Mucosa of rectum (tissue), 2 donors: ENCODE results near the gene DHRS2.

Source experiments
- H3K27ac ChIP-seq, 2 donors: one replicate each; pipeline ENCODE4 v1.7.0; 2013; ENCODE audit warnings: inconsistent platforms in 2 of 2, low read depth in 2 of 2, low read length in 2 of 2
- H3K27me3 ChIP-seq, 2 donors: one replicate each; pipeline ENCODE4 v1.7.0; 2013; ENCODE audit warnings: low read length in 2 of 2; ENCODE audit not compliant: control insufficient read depth in 2 of 2, insufficient read depth in 2 of 2
- H3K36me3 ChIP-seq, 2 donors: one replicate each; pipeline ENCODE4 v1.7.0; 2013; ENCODE audit warnings: low read length in 2 of 2; ENCODE audit not compliant: control insufficient read depth in 2 of 2, insufficient read depth in 2 of 2
- H3K4me1 ChIP-seq, 2 donors: one replicate each; pipeline ENCODE4 v1.7.0; 2013; ENCODE audit warnings: low read length in 2 of 2, mild to moderate bottlenecking in 1 of 2; ENCODE audit not compliant: control insufficient read depth in 2 of 2, insufficient read depth in 2 of 2
- H3K4me3 ChIP-seq, 2 donors: one replicate each; pipeline ENCODE4 v1.7.0; 2013; ENCODE audit warnings: low read length in 2 of 2
- H3K9ac ChIP-seq, 2 donors: one replicate each; pipeline ENCODE4 v1.7.0; 2013; ENCODE audit warnings: low read length in 2 of 2, low read depth in 1 of 2, mild to moderate bottlenecking in 1 of 2
- H3K9me3 ChIP-seq, 2 donors: one replicate each; pipeline ENCODE4 v1.7.0; 2013; ENCODE audit warnings: low read length in 2 of 2; ENCODE audit not compliant: control insufficient read depth in 2 of 2
- donor health status: healthy.
- donor health status: Normal muscosa, but diverticular disease.

DHRS2 gene

GRCh38 chr14:23646648-23647549, 10.7 kb downstream of the DHRS2 start:
- no peaks in the 10 kb centered on the region for H3K9me3 ChIP-seq
- no peak overlapping the region for H3K9ac ChIP-seq
- no peaks in the 10 kb centered on the region for H3K36me3 ChIP-seq
- H3K27me3 ChIP-seq, result no peaks in the 10 kb centered on the region
- no peak overlapping the region for H3K27ac ChIP-seq
- no peak overlapping the region for H3K4me3 ChIP-seq
- peaks cover 0 to under 1% of the 10 kb centered on the region in 2 donors for H3K4me1 ChIP-seq

DNA sequence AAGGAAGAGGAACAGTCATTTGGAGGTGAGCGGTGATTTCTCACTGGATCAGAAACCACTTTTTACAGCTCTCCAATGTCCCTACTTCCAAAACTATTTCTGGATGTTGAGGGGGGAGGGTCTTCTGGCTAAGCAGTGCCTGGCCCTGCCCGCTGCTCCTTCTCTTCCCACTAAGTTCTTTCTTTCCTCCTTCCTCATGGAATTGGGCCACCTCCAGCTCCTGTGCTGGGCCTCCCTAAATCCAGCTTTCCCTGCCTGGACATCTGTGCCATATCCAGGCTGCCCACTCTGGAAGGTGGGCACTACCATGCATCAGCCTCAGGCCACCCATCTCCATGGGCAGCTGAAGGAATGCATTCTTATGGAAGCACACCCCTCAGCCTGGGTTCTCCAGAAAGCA, 11.5 kb downstream of the DHRS2 start:
- H3K27me3 ChIP-seq, result no peaks in the 10 kb centered on the region
- H3K36me3 ChIP-seq, result no peaks in the 10 kb centered on the region
- H3K4me3 ChIP-seq, result no peak overlapping the region
- H3K9ac ChIP-seq, result no peak overlapping the region
- H3K9me3 ChIP-seq, result no peaks in the 10 kb centered on the region
- H3K27ac ChIP-seq, result no peak overlapping the region
- H3K4me1 ChIP-seq, result no peaks in the 10 kb centered on the region

GRCh38 chr14:23648764-23649460, 12.7 kb downstream of the DHRS2 start:
- no peaks in the 10 kb centered on the region for H3K4me1 ChIP-seq
- H3K27me3 ChIP-seq, result no peaks in the 10 kb centered on the region
- H3K4me3 ChIP-seq, result no peak overlapping the region
- no peaks in the 10 kb centered on the region for H3K9me3 ChIP-seq
- no peak overlapping the region for H3K27ac ChIP-seq
- no peaks in the 10 kb centered on the region for H3K36me3 ChIP-seq
- no peak overlapping the region for H3K9ac ChIP-seq

DNA sequence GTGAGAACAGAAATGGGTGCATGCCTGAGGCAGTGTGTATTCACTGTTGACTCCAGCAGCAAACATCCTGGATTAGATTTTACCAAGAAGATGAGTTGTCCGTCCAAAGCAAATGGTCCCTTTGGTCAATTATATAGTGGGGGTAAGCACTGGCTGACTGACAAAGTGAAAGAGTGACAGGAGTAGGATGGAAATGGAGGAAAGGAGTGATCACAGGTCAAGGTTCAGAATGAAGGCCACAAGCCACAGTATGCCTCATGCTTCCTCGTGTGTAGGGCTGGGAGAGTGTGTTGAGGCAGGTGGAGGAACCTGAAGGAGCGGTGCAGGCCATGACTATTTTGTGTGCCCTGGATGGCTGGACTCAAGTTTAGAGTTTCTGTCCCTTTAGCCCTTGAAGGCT, 14.3 kb downstream of the DHRS2 start:
- Histone ChIP-seq H3K27me3 (no peaks in the 10 kb centered on the region), H3K27ac (no peak overlapping the region), H3K9ac (no peak overlapping the region), H3K4me1 (no peaks in the 10 kb centered on the region), H3K9me3 (no peaks in the 10 kb centered on the region), H3K4me3 (no peak overlapping the region), H3K36me3 (no peaks in the 10 kb centered on the region)

DNA sequence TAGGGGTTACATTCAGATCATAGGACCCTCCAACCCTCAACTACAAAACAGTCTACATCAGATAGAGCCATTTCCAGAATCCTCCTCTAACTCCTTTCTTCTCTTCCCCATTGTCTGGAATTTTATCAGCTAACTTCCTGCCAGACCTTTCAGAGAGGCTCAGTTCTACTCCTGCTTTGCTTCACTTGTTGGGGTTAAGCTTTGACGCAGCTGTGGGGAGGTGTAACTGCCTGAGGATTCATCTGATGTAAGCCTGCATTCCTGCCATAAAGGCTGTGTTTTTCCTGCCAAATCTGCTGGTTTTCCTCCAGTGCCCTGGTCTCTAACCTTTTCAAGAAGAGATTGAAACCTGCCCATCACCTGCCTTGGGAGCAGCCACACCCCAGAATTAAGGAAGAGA, 16.9 kb downstream of the DHRS2 start:
- H3K36me3 ChIP-seq, result no peaks in the 10 kb centered on the region
- no peaks in the 10 kb centered on the region for H3K27me3 ChIP-seq
- no peak overlapping the region for H3K9ac ChIP-seq
- H3K9me3 ChIP-seq, result no peaks in the 10 kb centered on the region
- H3K27ac ChIP-seq, result no peak overlapping the region
- no peaks in the 10 kb centered on the region for H3K4me1 ChIP-seq
- H3K4me3 ChIP-seq, result no peak overlapping the region

GRCh38 chr14:23654231-23654630, 18.1 kb downstream of the DHRS2 start:
- Histone ChIP-seq H3K9ac (no peak overlapping the region), H3K27ac (no peak overlapping the region), H3K36me3 (no peaks in the 10 kb centered on the region), H3K4me3 (no peak overlapping the region), H3K9me3 (no peaks in the 10 kb centered on the region), H3K27me3 (no peaks in the 10 kb centered on the region), H3K4me1 (no peaks in the 10 kb centered on the region)

GRCh38 chr14:23657959-23658470, 21.9 kb downstream of the DHRS2 start:
- no peaks in the 10 kb centered on the region for H3K36me3 ChIP-seq
- no peaks in the 10 kb centered on the region for H3K27me3 ChIP-seq
- no peak overlapping the region for H3K9ac ChIP-seq
- no peaks in the 10 kb centered on the region for H3K9me3 ChIP-seq
- no peak overlapping the region for H3K4me3 ChIP-seq
- H3K4me1 ChIP-seq, result no peaks in the 10 kb centered on the region
- no peak overlapping the region for H3K27ac ChIP-seq

GRCh38 chr14:23660290-23661226, 24.4 kb downstream of the DHRS2 start:
- H3K4me1 ChIP-seq, result no peaks in the 10 kb centered on the region
- no peaks in the 10 kb centered on the region for H3K9me3 ChIP-seq
- H3K27me3 ChIP-seq, result no peaks in the 10 kb centered on the region
- no peak overlapping the region for H3K9ac ChIP-seq
- H3K4me3 ChIP-seq, result no peak overlapping the region
- H3K36me3 ChIP-seq, result no peaks in the 10 kb centered on the region
- H3K27ac ChIP-seq, result no peak overlapping the region

- no peaks in the 10 kb centered on the region for H3K27me3 ChIP-seq
- no peaks in the 10 kb centered on the region for H3K4me1 ChIP-seq
- H3K9me3 ChIP-seq, result no peaks in the 10 kb centered on the region
- H3K4me3 ChIP-seq, result no peak overlapping the region
- no peak overlapping the region for H3K9ac ChIP-seq
- H3K27ac ChIP-seq, result no peak overlapping the region
- no peaks in the 10 kb centered on the region for H3K36me3 ChIP-seq
These were observed 25.4 kb downstream of the DHRS2 start for GRCh38 chr14:23661542-23661941.
